HG02884 (cell line): Measurements from ENCODE around the gene POLR2J2.
A peak's percentile ranks its signal among the peaks of the same experiment; 100 is the strongest.
"Not testable (repeated sequence)": the region's sequence is repeated elsewhere in the genome, so short reads cannot be mapped to it uniquely, and the experiment has no call there.

Source experiments
- ATAC-seq: cut with Tn5 transposase; IDR thresholded peaks from one replicate; pipeline ENCODE4 v1.9.1; 2021; ENCODE audit warnings: mild to moderate bottlenecking, moderate library complexity; ENCODE audit not compliant: unreplicated experiment

POLR2J2 gene

GRCh38 chr7:102673447-102674067 lies 2.1 kb upstream of the POLR2J2 start:
- not testable (repeated sequence) for ATAC-seq

GRCh38 chr7:102671956-102672307 lies 469 bp upstream of the POLR2J2 start:
- peak; percentile 15 for ATAC-seq

- not testable (repeated sequence) for ATAC-seq
These were observed 3.9 kb downstream of the POLR2J2 start for GRCh38 chr7:102667523-102667922.

GRCh38 chr7:102666850-102667249 lies 4.6 kb downstream of the POLR2J2 start:
- not testable (repeated sequence) for ATAC-seq

GRCh38 chr7:102664765-102665164 lies 6.7 kb downstream of the POLR2J2 start:
- ATAC-seq, result not testable (repeated sequence)

- ATAC-seq, result not testable (repeated sequence)
These were observed 21.5 kb downstream of the POLR2J2 start, which contains the start of gene SPDYE2B for GRCh38 chr7:102649924-102650323. SPDYE2B (plus strand) TSS chr7:102650319; CDS start chr7:102652349, 2,030 bp downstream.

- not testable (repeated sequence) for ATAC-seq
These were observed 23.6 kb downstream of the POLR2J2 start for GRCh38 chr7:102647813-102648212.

- ATAC-seq, result not testable (repeated sequence)
These were observed 28.1 kb downstream of the POLR2J2 start for GRCh38 chr7:102643404-102643803.

GRCh38 chr7:102642691-102643090 lies 28.8 kb downstream of the POLR2J2 start, which contains the start of gene UPK3BL1:
UPK3BL1 (minus strand) TSS chr7:102642791; CDS start chr7:102642741, 50 bp downstream.
- ATAC-seq, result not testable (repeated sequence)

- ATAC-seq, result peak; percentile 1
These were observed 32.6 kb downstream of the POLR2J2 start for GRCh38 chr7:102638848-102639247.

GRCh38 chr7:102636956-102637355 lies 34.5 kb downstream of the POLR2J2 start:
- ATAC-seq, result not testable (repeated sequence)

GRCh38 chr7:102635354-102635753 lies 36.1 kb downstream of the POLR2J2 start:
- not testable (repeated sequence) for ATAC-seq

GRCh38 chr7:102634299-102634698 lies 37.2 kb downstream of the POLR2J2 start:
- ATAC-seq, result not testable (repeated sequence)

- not testable (repeated sequence) for ATAC-seq
These were observed 40.8 kb downstream of the POLR2J2 start for GRCh38 chr7:102630622-102631021.

GRCh38 chr7:102627271-102627904 lies 44.1 kb downstream of the POLR2J2 start:
- not testable (repeated sequence) for ATAC-seq

- ATAC-seq, result not testable (repeated sequence)
These were observed 53.3 kb downstream of the POLR2J2 start for GRCh38 chr7:102618122-102618521.

GRCh38 chr7:102616507-102617125 lies 54.8 kb downstream of the POLR2J2 start, which contains the start of gene RASA4:
RASA4 (minus strand) TSS chr7:102616756; CDS start chr7:102616689, 67 bp downstream.
- ATAC-seq, result peak; percentile 57
